Measurements from ENCODE around the gene EXOC4.

DNA sequence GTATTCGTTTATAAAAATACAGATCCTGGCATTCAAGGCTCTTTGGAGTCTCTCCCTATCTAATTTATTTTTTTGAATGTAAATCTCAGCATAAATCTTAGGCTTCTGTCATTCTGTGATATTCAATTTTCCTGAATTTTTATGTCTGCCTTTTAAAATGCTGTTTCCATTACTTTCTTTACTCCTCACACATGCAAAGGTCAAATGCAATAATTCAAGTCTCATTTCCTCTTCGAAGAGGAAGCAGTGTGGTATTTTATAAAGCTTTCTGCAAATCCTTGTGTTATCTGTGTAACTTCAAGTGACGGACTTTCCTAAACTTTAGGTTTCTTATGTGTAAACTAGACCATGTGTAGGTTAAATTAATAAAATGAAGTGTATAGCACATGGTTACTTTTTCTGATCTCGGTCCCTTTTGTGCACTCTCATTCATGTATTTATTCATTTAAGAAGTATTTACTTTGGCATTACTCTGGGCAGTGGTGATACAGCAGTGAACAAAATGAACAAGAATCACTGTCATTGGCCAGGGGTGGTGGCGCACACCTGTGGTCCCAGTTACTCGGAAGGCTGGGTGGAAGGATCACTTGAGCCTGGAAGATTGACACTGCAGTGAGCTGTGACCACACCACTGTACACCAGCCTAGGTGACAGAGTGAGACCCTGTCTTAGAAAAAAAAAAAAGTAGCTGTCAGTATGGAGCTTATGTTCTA is 332.2 kb downstream of the EXOC4 start:
- TF ChIP-seq POLR2A (IDR thresholded peaks at IDR 0.05) (no peak), CTCF (IDR thresholded peaks at IDR 0.05) (no peak), EP300 (IDR thresholded peaks at IDR 0.05) (no peak)

All from ovary (tissue), 3 donors.